A549 (cell line): ENCODE measurements around the gene OOSP3. TPM values are rescaled to one million over a fixed set of nuclear protein-coding genes. Genes with fewer than 3 reads are reported as not detected.

Experiments
- ATAC-seq, 2 experiments: fragments of 200-7000 bp in 1 of 2; fragments of >200 bp in 1 of 2; cut with Nextera tagmentation in 1 of 2; cut with Tn5 transposase in 1 of 2; 3 replicates each; pipeline versions ENCODE4 v1.8.0 to v1.9.1; 2018 to 2020; ENCODE audit warnings: mild to moderate bottlenecking in 1 of 2, moderate library complexity in 1 of 2
- CTCF ChIA-PET: fragments of 300-600 bp; sonication (Branson Sonifier 250); formaldehyde crosslinking; extraction: SDS; loops from one replicate; lab custom pipeline; 2021; ENCODE audit warnings: antibody characterized with exemption, inconsistent platforms; lab: Yijun Ruan, JAX
- POLR2A ChIA-PET: fragments of 350-600 bp; formaldehyde crosslinking; extraction: SDS; loops from one replicate; lab custom pipeline; 2021; ENCODE audit warnings: antibody characterized with exemption, inconsistent platforms; lab: Yijun Ruan, JAX
- DNase-seq, 2 experiments: peaks; one replicate each; pipeline versions ENCODE4 v3.0.0 to v3.0.0-alpha.2; 2011 to 2016; ENCODE audit warnings: low read depth in 1 of 2, low spot score in 1 of 2
- FAIRE-seq: peaks from 2 replicates; lab custom pipeline; 2011; peaks lifted over from hg19 to GRCh38; lab: Jason Lieb, UNC
- H3K27ac ChIP-seq, 2 experiments: fragments of >200 bp; sonication (Bioruptor Twin); formaldehyde crosslinking; 3 replicates each; pipeline ENCODE4 v1.5.1; 2016 to 2017
- H3K4me1 ChIP-seq: fragments of >200 bp; sonication (Bioruptor Twin); formaldehyde crosslinking; 3 replicates; pipeline ENCODE4 v1.6.1; 2016
- H3K4me2 ChIP-seq: fragments of >200 bp; sonication (Bioruptor Twin); formaldehyde crosslinking; 3 replicates; pipeline ENCODE4 v1.6.1; 2016
- H3K4me3 ChIP-seq: fragments of >200 bp; sonication (Bioruptor Twin); formaldehyde crosslinking; 3 replicates; pipeline ENCODE4 v1.5.1; 2016
- H3K9me3 ChIP-seq: fragments of >200 bp; sonication (Bioruptor Twin); formaldehyde crosslinking; 3 replicates; pipeline ENCODE4 v1.6.1; 2016
- CBX8 ChIP-seq: fragments of 200-600 bp; sonication (generic); IDR thresholded peaks from 2 replicates; pipeline ENCODE4 v1.6.1; 2016
- CHD2 ChIP-seq: fragments of 150-350 bp; IDR thresholded peaks from 2 replicates; pipeline ENCODE4 v1.6.1; 2014; ENCODE audit warnings: low read length; ENCODE audit not compliant: partially characterized antibody
- CHD4 ChIP-seq: fragments of 200-600 bp; sonication (generic); IDR thresholded peaks from 2 replicates; pipeline ENCODE4 v1.6.1; 2016; ENCODE audit warnings: antibody characterized with exemption, mild to moderate bottlenecking, borderline replicate concordance
- EHMT2 ChIP-seq: fragments of 200-600 bp; sonication (generic); IDR thresholded peaks from 2 replicates; pipeline ENCODE4 v1.6.1; 2016; ENCODE audit warnings: antibody characterized with exemption, low read depth, mild to moderate bottlenecking, moderate library complexity
- EP300 ChIP-seq, 2 experiments: fragments of >200 bp; sonication (Bioruptor Twin); formaldehyde crosslinking; IDR thresholded peaks; 2 replicates in 1 of 2; 3 replicates in 1 of 2; pipeline ENCODE4 v1.6.1; 2016 to 2017
- ESRRA ChIP-seq: fragments of 150-350 bp; IDR thresholded peaks from 2 replicates; pipeline ENCODE4 v1.6.1; 2014; ENCODE audit warnings: mild to moderate bottlenecking, low read length, borderline replicate concordance
- FOSL2 ChIP-seq, 2 experiments: fragments of 450-650 bp in 1 of 2; fragments of >200 bp in 1 of 2; sonication (Bioruptor Twin) in 1 of 2; formaldehyde crosslinking; IDR thresholded peaks; 2 replicates each; pipeline versions ENCODE4 v1.5.0 to v1.6.1; 2016 to 2020; ENCODE audit warnings: mild to moderate bottlenecking in 1 of 2, moderate library complexity in 1 of 2
- HDAC2 ChIP-seq: fragments of 200-600 bp; sonication (generic); IDR thresholded peaks from 2 replicates; pipeline ENCODE4 v1.6.1; 2016
- HOXA7 ChIP-seq: fragments of 250-450 bp; sonication (Bioruptor Pico); IDR thresholded peaks from 2 replicates; pipeline ENCODE4 v1.5.0; 2020; ENCODE audit warnings: mild to moderate bottlenecking, moderate library complexity
- HOXB5 ChIP-seq: fragments of 250-450 bp; sonication (Bioruptor Pico); IDR thresholded peaks from 2 replicates; pipeline ENCODE4 v1.5.0; 2020; ENCODE audit warnings: mild to moderate bottlenecking, moderate library complexity
- JUN ChIP-seq, 2 experiments: fragments of >200 bp; sonication (Bioruptor Twin); formaldehyde crosslinking; IDR thresholded peaks; 2 replicates in 1 of 2; 3 replicates in 1 of 2; pipeline ENCODE4 v1.6.1; 2016 to 2017
- JUNB ChIP-seq: fragments of >200 bp; sonication (Bioruptor Twin); formaldehyde crosslinking; IDR thresholded peaks from 2 replicates; pipeline ENCODE4 v1.6.1; 2016
- KDM5A ChIP-seq: fragments of 200-600 bp; sonication (generic); IDR thresholded peaks from 2 replicates; pipeline ENCODE4 v1.6.1; 2016; ENCODE audit warnings: antibody characterized with exemption, mild to moderate bottlenecking
- MAFK ChIP-seq: fragments of 450-650 bp; IDR thresholded peaks from 2 replicates; pipeline ENCODE4 v1.6.1; 2014; ENCODE audit not compliant: partially characterized antibody
- MYC ChIP-seq: IDR thresholded peaks from 2 replicates; pipeline ENCODE4 v1.6.1; 2012; ENCODE audit warnings: mild to moderate bottlenecking, inconsistent platforms, low read length, improper control_type of control experiment, borderline replicate concordance
- RAD21 ChIP-seq, 2 experiments: fragments of >200 bp in 1 of 2; sonication (Bioruptor Twin) in 1 of 2; formaldehyde crosslinking in 1 of 2; IDR thresholded peaks in 1 of 2; conservative IDR thresholded peaks in 1 of 2; 2 replicates in 1 of 2; 3 replicates in 1 of 2; pipeline ENCODE4 v1.6.1; 2012 to 2018; ENCODE audit warnings: inconsistent platforms in 1 of 2
- RARB ChIP-seq: fragments of 250-450 bp; sonication (Bioruptor Pico); IDR thresholded peaks from 2 replicates; pipeline ENCODE4 v1.8.0; 2021; ENCODE audit warnings: mild to moderate bottlenecking, moderate library complexity
- RFX5 ChIP-seq: fragments of 450-650 bp; IDR thresholded peaks from 2 replicates; pipeline ENCODE4 v1.7.1; 2014; ENCODE audit warnings: antibody characterized with exemption, mild to moderate bottlenecking, moderate library complexity
- SMC3 ChIP-seq: fragments of >200 bp; sonication (Bioruptor Twin); formaldehyde crosslinking; IDR thresholded peaks from 3 replicates; pipeline ENCODE4 v1.6.1; 2018; ENCODE audit warnings: inconsistent platforms
- TP53 ChIP-seq: fragments of 250-450 bp; sonication (Bioruptor Pico); IDR thresholded peaks from 2 replicates; pipeline ENCODE4 v1.5.0; 2021; ENCODE audit warnings: mild to moderate bottlenecking, moderate library complexity
- ZC3H11A ChIP-seq: fragments of 450-650 bp; IDR thresholded peaks from 2 replicates; pipeline ENCODE4 v1.6.1; 2014; ENCODE audit warnings: antibody characterized with exemption, mild to moderate bottlenecking
- ZNF302 ChIP-seq: fragments of 250-450 bp; sonication (Bioruptor Pico); IDR thresholded peaks from 2 replicates; pipeline ENCODE4 v1.9.0; 2021; ENCODE audit warnings: inconsistent platforms, mild to moderate bottlenecking, moderate library complexity
- ZSCAN20 ChIP-seq: fragments of 250-450 bp; sonication (Bioruptor Pico); IDR thresholded peaks from 2 replicates; pipeline ENCODE4 v1.8.0; 2022; ENCODE audit warnings: mild to moderate bottlenecking, moderate library complexity
- WGBS: methylation state at CpG from one replicate; pipeline ENCODE4 v1.1.6; 2017; ENCODE audit errors: missing lambda C conversion rate; 5-methylcytosine and 5-hydroxymethylcytosine counted together
- polyA plus RNA-seq, 4 experiments: library from polyadenylated mRNA; depleted of rRNA in 3 of 4; stranded (reverse); fragments of >200 nt; fragmentation: RNase III in 1 of 4; extraction: RNeasy Plus Mini Kit Qiagen cat#74134 plus additional on column Dnase treatment in 1 of 4; gene quantifications; 2 replicates in 3 of 4; 3 replicates in 1 of 4; pipeline ENCODE4 v1.2.3, GENCODE V29; 2011 to 2017
- TF ChIP-seq, protein P1 (sequence below): IDR thresholded peaks from 2 replicates; pipeline ENCODE4 v1.6.1; 2012; ENCODE audit warnings: low read depth, borderline replicate concordance
- TF ChIP-seq, protein P2 (sequence below): fragments of 250-450 bp; sonication (Bioruptor Pico); IDR thresholded peaks from 2 replicates; pipeline ENCODE4 v1.5.0; 2020; ENCODE audit warnings: low read depth, mild to moderate bottlenecking, moderate library complexity
- TF ChIP-seq, protein P3 (sequence below): fragments of 250-450 bp; sonication (Bioruptor Pico); IDR thresholded peaks from 2 replicates; pipeline ENCODE4 v1.5.0; 2021; ENCODE audit warnings: mild to moderate bottlenecking, moderate library complexity, borderline replicate concordance
- TF ChIP-seq, protein P4 (sequence below): fragments of 200-600 bp; sonication (generic); IDR thresholded peaks from 2 replicates; pipeline ENCODE4 v1.6.1; 2016; ENCODE audit warnings: antibody characterized with exemption, mild to moderate bottlenecking, moderate library complexity
- TF ChIP-seq, protein P5 (sequence below): fragments of 450-650 bp; IDR thresholded peaks from 2 replicates; pipeline ENCODE4 v1.6.1; 2014; ENCODE audit warnings: antibody characterized with exemption

Gene OOSP3
- polyA plus RNA-seq, 2 of the 4 experiments (the other 2 are of a cell fraction) = not detected

GRCh38 chr11:59862252-59862651, 16.3 kb upstream of the OOSP3 start:
- Histone ChIP-seq H3K9me3 (no peaks in the 10 kb centered on the region), H3K27ac (no peak overlapping the region), H3K4me3 (no peak overlapping the region), H3K4me2 (no peak overlapping the region), H3K4me1 (peaks cover 10% of the 10 kb centered on the region; the same call in 2 of the 3 replicates)
- FAIRE-seq (no peak), ATAC-seq (no peak), DNase-seq (no peak)
- ChIA-PET POLR2A (no interaction called here), CTCF (interaction anchor here (1.1 kb wide), 1 partner anchor 12 kb away, joined by 3 read pairs; no protein-coding TSS in a partner anchor)
- 29% methylated on average over 3 of the region's 3 CpGs for WGBS
- TF ChIP-seq TP53 (CRISPR knock-in tag) (no peak), RFX5 (no peak), HDAC2 (no peak), RARB (CRISPR knock-in tag) (no peak), EHMT2 (no peak), JUN (IDR thresholded peaks at IDR 0.05) (no peak), HOXB5 (CRISPR knock-in tag) (no peak), CHD2 (no peak), EP300 (IDR thresholded peaks at IDR 0.05) (no peak), MAFK (no peak), HOXA7 (no peak), RAD21 (conservative IDR thresholded peaks at IDR 0.05 in 1 of 2, IDR thresholded peaks at IDR 0.05 in 1 of 2) (no peak), ZNF302 (CRISPR knock-in tag) (no peak), ZC3H11A (no peak), CBX8 (no peak), FOSL2 (IDR thresholded peaks at IDR 0.05) (no peak), FOSL2 (CRISPR knock-in tag; IDR thresholded peaks at IDR 0.05) (no peak), ZSCAN20 (CRISPR knock-in tag) (no peak)
- TF ChIP-seq, protein P1, sequence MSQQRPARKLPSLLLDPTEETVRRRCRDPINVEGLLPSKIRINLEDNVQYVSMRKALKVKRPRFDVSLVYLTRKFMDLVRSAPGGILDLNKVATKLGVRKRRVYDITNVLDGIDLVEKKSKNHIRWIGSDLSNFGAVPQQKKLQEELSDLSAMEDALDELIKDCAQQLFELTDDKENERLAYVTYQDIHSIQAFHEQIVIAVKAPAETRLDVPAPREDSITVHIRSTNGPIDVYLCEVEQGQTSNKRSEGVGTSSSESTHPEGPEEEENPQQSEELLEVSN = no peak
- TF ChIP-seq, protein P2, sequence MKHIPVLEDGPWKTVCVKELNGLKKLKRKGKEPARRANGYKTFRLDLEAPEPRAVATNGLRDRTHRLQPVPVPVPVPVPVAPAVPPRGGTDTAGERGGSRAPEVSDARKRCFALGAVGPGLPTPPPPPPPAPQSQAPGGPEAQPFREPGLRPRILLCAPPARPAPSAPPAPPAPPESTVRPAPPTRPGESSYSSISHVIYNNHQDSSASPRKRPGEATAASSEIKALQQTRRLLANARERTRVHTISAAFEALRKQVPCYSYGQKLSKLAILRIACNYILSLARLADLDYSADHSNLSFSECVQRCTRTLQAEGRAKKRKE (CRISPR knock-in tag) = no peak

GRCh38 chr11:59865031-59865430, 13.6 kb upstream of the OOSP3 start:
- DNase-seq (no peak), FAIRE-seq (no peak), ATAC-seq (no peak)
- no peak overlapping the region for H3K27ac ChIP-seq
- ChIA-PET CTCF (no interaction called here), POLR2A (no interaction called here)
- no peak overlapping the region for H3K4me2 ChIP-seq
- H3K9me3 ChIP-seq = no peaks in the 10 kb centered on the region
- H3K4me3 ChIP-seq = no peak overlapping the region
- WGBS = 2% methylated on average over 1 of the region's 1 CpG
- H3K4me1 ChIP-seq = no peaks in the 10 kb centered on the region
- TF ChIP-seq EHMT2 (no peak), KDM5A (no peak), RARB (CRISPR knock-in tag) (no peak), TP53 (CRISPR knock-in tag) (no peak), CHD4 (no peak), ZNF302 (CRISPR knock-in tag) (no peak), CHD2 (no peak), SMC3 (no peak), MYC (no peak), ZC3H11A (no peak), HDAC2 (no peak), ESRRA (no peak), JUNB (no peak)
- TF ChIP-seq, protein P1 = no peak
- TF ChIP-seq, protein P3, sequence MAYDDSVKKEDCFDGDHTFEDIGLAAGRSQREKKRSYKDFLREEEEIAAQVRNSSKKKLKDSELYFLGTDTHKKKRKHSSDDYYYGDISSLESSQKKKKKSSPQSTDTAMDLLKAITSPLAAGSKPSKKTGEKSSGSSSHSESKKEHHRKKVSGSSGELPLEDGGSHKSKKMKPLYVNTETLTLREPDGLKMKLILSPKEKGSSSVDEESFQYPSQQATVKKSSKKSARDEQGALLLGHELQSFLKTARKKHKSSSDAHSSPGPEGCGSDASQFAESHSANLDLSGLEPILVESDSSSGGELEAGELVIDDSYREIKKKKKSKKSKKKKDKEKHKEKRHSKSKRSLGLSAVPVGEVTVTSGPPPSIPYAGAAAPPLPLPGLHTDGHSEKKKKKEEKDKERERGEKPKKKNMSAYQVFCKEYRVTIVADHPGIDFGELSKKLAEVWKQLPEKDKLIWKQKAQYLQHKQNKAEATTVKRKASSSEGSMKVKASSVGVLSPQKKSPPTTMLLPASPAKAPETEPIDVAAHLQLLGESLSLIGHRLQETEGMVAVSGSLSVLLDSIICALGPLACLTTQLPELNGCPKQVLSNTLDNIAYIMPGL (CRISPR knock-in tag) = no peak
- TF ChIP-seq, protein P4, sequence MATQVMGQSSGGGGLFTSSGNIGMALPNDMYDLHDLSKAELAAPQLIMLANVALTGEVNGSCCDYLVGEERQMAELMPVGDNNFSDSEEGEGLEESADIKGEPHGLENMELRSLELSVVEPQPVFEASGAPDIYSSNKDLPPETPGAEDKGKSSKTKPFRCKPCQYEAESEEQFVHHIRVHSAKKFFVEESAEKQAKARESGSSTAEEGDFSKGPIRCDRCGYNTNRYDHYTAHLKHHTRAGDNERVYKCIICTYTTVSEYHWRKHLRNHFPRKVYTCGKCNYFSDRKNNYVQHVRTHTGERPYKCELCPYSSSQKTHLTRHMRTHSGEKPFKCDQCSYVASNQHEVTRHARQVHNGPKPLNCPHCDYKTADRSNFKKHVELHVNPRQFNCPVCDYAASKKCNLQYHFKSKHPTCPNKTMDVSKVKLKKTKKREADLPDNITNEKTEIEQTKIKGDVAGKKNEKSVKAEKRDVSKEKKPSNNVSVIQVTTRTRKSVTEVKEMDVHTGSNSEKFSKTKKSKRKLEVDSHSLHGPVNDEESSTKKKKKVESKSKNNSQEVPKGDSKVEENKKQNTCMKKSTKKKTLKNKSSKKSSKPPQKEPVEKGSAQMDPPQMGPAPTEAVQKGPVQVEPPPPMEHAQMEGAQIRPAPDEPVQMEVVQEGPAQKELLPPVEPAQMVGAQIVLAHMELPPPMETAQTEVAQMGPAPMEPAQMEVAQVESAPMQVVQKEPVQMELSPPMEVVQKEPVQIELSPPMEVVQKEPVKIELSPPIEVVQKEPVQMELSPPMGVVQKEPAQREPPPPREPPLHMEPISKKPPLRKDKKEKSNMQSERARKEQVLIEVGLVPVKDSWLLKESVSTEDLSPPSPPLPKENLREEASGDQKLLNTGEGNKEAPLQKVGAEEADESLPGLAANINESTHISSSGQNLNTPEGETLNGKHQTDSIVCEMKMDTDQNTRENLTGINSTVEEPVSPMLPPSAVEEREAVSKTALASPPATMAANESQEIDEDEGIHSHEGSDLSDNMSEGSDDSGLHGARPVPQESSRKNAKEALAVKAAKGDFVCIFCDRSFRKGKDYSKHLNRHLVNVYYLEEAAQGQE = no peak
- TF ChIP-seq, protein P5, sequence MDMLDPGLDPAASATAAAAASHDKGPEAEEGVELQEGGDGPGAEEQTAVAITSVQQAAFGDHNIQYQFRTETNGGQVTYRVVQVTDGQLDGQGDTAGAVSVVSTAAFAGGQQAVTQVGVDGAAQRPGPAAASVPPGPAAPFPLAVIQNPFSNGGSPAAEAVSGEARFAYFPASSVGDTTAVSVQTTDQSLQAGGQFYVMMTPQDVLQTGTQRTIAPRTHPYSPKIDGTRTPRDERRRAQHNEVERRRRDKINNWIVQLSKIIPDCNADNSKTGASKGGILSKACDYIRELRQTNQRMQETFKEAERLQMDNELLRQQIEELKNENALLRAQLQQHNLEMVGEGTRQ = no peak
- TF ChIP-seq, protein P2 (CRISPR knock-in tag) = no peak
